HUES64 (cell line): Measurements from ENCODE around the gene TVP23A.
"Not testable (repeated sequence)": the region's sequence is repeated elsewhere in the genome, so short reads cannot be mapped to it uniquely, and the experiment has no call there.

Experiments used
- H3K27ac ChIP-seq: 2 replicates; pipeline ENCODE4 v1.7.0; 2013; ENCODE audit warnings: low read depth, low read length, inconsistent platforms
- H3K27me3 ChIP-seq: 2 replicates; pipeline ENCODE4 v1.6.1; 2013; ENCODE audit warnings: mild to moderate bottlenecking, low read length; ENCODE audit not compliant: insufficient read depth
- H3K36me3 ChIP-seq: 2 replicates; pipeline ENCODE4 v1.6.1; 2013; ENCODE audit warnings: mild to moderate bottlenecking, low read length; ENCODE audit not compliant: insufficient read depth
- H3K4me1 ChIP-seq: 2 replicates; pipeline ENCODE4 v1.6.1; 2013; ENCODE audit warnings: mild to moderate bottlenecking, low read length, moderate library complexity; ENCODE audit not compliant: insufficient read depth
- H3K4me3 ChIP-seq: 2 replicates; pipeline ENCODE4 v1.5.1; 2013; ENCODE audit warnings: mild to moderate bottlenecking, low read length, moderate library complexity
- H3K9ac ChIP-seq: 2 replicates; pipeline ENCODE4 v1.6.1; 2013; ENCODE audit warnings: mild to moderate bottlenecking, low read depth, low read length
- H3K9me3 ChIP-seq: 2 replicates; pipeline ENCODE4 v1.6.1; 2013; ENCODE audit warnings: low read depth, low read length; ENCODE audit not compliant: insufficient read depth
- whole genome bisulfite sequencing: fragments of 150-250, 120-280 bp; methylation state at CpG from one replicate; pipeline ENCODE4 v1.1.7; 2013; ENCODE audit warnings: missing lambda C conversion rate; 5-methylcytosine and 5-hydroxymethylcytosine counted together

The TVP23A gene

GRCh38 chr16:10835281-10835931 lies 16.8 kb upstream of the TVP23A start:
- H3K27ac ChIP-seq: no peak overlapping the region
- no peak overlapping the region for H3K4me3 ChIP-seq
- no peaks in the 10 kb centered on the region for H3K27me3 ChIP-seq
- H3K9ac ChIP-seq: no peak overlapping the region
- no peaks in the 10 kb centered on the region for H3K36me3 ChIP-seq
- no peaks in the 10 kb centered on the region for H3K9me3 ChIP-seq
- WGBS: 84% methylated on average over 7 of the region's 7 CpGs
- no peaks in the 10 kb centered on the region for H3K4me1 ChIP-seq

DNA sequence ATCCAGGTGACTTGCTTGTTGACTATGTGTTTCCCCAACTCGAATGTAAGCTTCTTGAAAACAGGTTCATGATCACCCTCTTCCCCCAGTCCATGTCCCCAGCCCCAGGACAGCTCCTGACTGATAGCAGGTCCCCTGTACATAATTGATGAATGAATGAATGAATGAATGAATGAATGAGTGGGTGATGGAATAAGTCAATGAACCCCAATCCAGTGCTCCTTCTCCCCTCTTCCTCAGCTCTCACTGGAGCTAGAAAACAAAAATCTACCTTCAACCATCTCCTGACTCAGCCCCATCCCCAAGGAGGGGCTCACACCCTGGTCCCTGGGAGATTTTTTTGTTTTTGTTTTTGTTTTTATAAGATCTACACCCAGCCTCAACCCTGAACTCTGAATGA lies 16.2 kb upstream of the TVP23A start:
- Histone ChIP-seq H3K9me3 (no peaks in the 10 kb centered on the region), H3K9ac (no peak overlapping the region), H3K4me1 (no peaks in the 10 kb centered on the region), H3K27me3 (no peaks in the 10 kb centered on the region), H3K36me3 (no peaks in the 10 kb centered on the region), H3K27ac (no peak overlapping the region), H3K4me3 (no peak overlapping the region)
- 95% methylated on average over 1 of the region's 1 CpG for WGBS

GRCh38 chr16:10834130-10834529 lies 15.5 kb upstream of the TVP23A start:
- Histone ChIP-seq H3K27me3 (no peaks in the 10 kb centered on the region), H3K9me3 (no peaks in the 10 kb centered on the region), H3K36me3 (no peaks in the 10 kb centered on the region), H3K9ac (no peak overlapping the region), H3K27ac (no peak overlapping the region), H3K4me3 (no peak overlapping the region), H3K4me1 (no peaks in the 10 kb centered on the region)
- 90% methylated on average over 10 of the region's 10 CpGs for WGBS

- Histone ChIP-seq H3K36me3 (no peaks in the 10 kb centered on the region), H3K9me3 (no peaks in the 10 kb centered on the region), H3K9ac (no peak overlapping the region), H3K27me3 (no peaks in the 10 kb centered on the region), H3K4me1 (no peaks in the 10 kb centered on the region), H3K27ac (no peak overlapping the region), H3K4me3 (no peak overlapping the region)
- WGBS: 96% methylated on average over 5 of the region's 5 CpGs
Observed at GRCh38 chr16:10833271-10833670, 14.7 kb upstream of the TVP23A start.

GRCh38 chr16:10831894-10832886 lies 13.6 kb upstream of the TVP23A start:
- Histone ChIP-seq H3K4me1 (no peaks in the 10 kb centered on the region), H3K4me3 (no peak overlapping the region), H3K9me3 (no peaks in the 10 kb centered on the region), H3K9ac (no peak overlapping the region), H3K27me3 (no peaks in the 10 kb centered on the region), H3K27ac (no peak overlapping the region), H3K36me3 (no peaks in the 10 kb centered on the region)
- WGBS: 93% methylated on average over 10 of the region's 10 CpGs

DNA sequence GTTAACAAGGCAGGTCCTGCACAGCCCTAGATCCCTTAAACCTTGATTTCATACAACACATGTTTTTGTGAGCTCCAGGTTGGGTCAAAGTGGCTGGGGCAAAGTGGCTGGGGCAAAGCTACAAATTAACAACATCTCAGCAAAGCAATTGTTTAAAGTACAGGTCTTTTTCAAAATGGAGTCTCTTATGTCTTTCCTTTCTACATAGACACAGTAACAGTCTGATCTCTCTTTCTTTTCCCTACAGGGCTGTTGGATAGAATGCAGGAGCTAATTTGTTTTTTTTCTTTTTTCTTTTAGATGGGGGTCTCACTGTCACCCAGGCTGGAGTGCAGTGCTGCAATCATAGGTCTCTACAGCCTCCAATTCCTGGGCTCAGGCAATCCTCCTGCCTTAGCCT lies 11.6 kb upstream of the TVP23A start:
- H3K9ac ChIP-seq, H3K4me3 ChIP-seq, H3K4me1 ChIP-seq, H3K27me3 ChIP-seq, H3K36me3 ChIP-seq, H3K9me3 ChIP-seq, H3K27ac ChIP-seq: not testable (repeated sequence)

DNA sequence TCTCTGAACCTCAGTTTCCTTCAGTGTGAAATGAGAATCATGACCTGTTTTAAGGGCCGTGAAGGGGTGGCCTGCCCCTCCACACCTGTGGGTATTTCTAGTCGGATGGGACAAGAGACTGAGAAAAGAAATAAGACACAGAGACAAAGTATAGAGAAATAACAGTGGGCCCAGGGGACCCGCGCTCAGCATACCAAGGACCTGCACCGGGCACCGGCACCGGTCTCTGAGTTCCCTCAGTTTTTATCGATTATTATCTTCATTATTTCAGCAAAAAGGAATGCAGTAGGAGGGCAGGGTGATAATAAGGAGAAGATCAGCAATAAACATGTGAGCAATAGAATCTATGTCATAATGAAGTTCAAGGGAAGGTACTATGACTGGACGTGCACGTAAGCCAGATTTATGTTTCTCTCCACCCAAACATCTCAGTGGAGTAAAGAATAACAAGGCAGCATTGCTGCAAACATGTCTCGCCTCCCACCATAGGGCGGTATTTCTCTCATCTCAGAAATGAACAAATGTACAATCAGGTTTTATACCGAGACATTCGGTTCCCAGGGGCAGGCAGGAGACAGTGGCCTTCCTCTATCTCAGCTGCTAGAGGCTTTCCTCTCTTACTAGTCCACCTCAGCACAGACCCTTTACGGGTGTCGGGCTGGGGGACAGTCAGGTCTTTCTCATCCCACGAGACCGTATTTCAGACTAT lies 10.9 kb upstream of the TVP23A start:
- H3K4me3 ChIP-seq, H3K9ac ChIP-seq: not testable (repeated sequence)

GRCh38 chr16:10828851-10829366 lies 10.3 kb upstream of the TVP23A start:
- Histone ChIP-seq H3K4me1 (no peaks in the 10 kb centered on the region), H3K27ac (no peak overlapping the region), H3K9ac (no peak overlapping the region), H3K36me3 (no peaks in the 10 kb centered on the region), H3K4me3 (no peak overlapping the region), H3K27me3 (no peaks in the 10 kb centered on the region), H3K9me3 (no peaks in the 10 kb centered on the region)
- 91% methylated on average over 17 of the region's 17 CpGs for WGBS

More for the DNA sequence above, 10.9 kb upstream of the TVP23A start:
- not testable (repeated sequence) for H3K36me3 ChIP-seq, H3K27me3 ChIP-seq, H3K9me3 ChIP-seq, H3K4me1 ChIP-seq, H3K27ac ChIP-seq
- WGBS: 95% methylated on average over 14 of the region's 18 CpGs

GRCh38 chr16:10827691-10828341 lies 9.2 kb upstream of the TVP23A start:
- Histone ChIP-seq H3K27me3 (no peaks in the 10 kb centered on the region), H3K27ac (no peak overlapping the region), H3K4me3 (no peak overlapping the region), H3K9ac (no peak overlapping the region), H3K4me1 (no peaks in the 10 kb centered on the region), H3K9me3 (no peaks in the 10 kb centered on the region), H3K36me3 (no peaks in the 10 kb centered on the region)
- 95% methylated on average over 11 of the region's 11 CpGs for WGBS

DNA sequence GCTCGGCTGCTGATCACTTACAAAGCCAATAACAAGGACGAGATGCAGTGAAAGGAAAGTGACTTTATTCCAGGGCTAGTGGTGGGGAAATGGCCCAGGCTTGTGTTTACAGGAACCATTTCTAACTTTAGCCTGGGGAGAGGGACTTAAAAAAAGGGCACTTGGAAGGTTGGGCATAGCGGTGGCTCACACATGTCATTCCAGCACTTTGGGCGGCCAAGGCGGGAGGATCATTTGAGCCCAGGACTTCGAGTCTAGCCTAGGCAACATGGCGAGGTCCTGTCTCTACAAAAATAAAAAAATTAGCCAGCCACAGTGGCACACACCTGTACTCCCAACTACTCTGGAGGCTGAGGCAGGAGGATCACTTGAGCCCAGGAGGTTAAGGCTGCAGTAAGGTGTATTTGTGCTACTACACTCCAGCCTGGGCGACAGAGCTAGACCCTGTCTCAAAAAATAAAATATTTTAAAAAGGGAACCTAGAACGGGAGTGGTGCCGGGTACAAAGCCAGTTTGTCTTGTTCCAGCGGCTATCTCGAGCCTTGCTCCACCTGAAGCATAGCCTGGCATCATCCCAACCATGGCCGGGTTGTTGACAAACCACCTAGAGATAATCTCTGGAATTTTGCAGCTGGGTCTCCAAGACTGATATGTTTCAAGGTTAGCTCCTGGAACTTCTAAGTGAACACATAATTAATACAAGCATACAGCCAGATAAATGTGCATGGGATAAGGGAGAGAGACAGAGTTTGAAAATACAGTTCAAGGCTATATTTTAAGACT lies 5.7 kb upstream of the TVP23A start:
- H3K27me3 ChIP-seq: no peaks in the 10 kb centered on the region; the same call in 1 of the 2 replicates
- H3K27ac ChIP-seq: no peak overlapping the region
- H3K36me3 ChIP-seq: no peaks in the 10 kb centered on the region
- H3K4me3 ChIP-seq: no peak overlapping the region
- no peaks in the 10 kb centered on the region for H3K9me3 ChIP-seq
- no peak overlapping the region for H3K9ac ChIP-seq
- 93% methylated on average over 13 of the region's 13 CpGs for WGBS
- no peaks in the 10 kb centered on the region for H3K4me1 ChIP-seq
